ENCODE data around the gene DNAAF5.

DNAAF5 gene

DNA sequence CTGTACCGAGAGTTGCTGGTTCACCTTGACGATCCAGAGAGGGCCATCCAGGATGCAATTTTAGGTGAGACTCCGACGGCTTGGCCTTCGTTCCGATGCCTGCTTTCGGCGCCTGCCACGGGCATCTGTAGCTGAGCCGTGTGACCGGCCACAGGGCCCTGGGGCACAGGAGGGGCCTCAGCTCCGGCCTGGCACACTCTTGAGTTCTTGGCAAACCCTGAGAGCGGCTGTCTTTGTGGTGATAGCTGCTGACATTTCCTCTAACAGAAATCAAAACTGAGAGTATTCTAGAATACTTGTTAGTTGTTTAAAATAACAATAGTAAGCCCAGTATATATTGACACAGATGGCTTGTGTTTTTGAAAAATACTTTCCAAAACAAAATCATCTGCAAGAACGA is 53.6 kb downstream of the DNAAF5 start:
- Histone ChIP-seq H3K4me1 (ENCODE audit: control insufficient read depth, insufficient read depth, low read length, poor library complexity, severe bottlenecking) (no peaks in the 10 kb centered on the region), H3K27ac (ENCODE audit: insufficient read depth, low read length, poor library complexity, severe bottlenecking) (no peak overlapping the region), H3K36me3 (ENCODE audit: control insufficient read depth, insufficient read depth, low read length) (peaks cover 11% of the 10 kb centered on the region), H3K27me3 (replicated peaks; ENCODE audit: control insufficient read depth, insufficient read depth, low read length, poor library complexity, severe bottlenecking) (no peaks in the 10 kb centered on the region), H3K9me3 (ENCODE audit: control insufficient read depth, low read length) (no peaks in the 10 kb centered on the region), H3K4me3 (ENCODE audit: insufficient read depth, low read depth, low read length, poor library complexity, severe bottlenecking) (no peak overlapping the region)
- no peak for DNase-seq

DNA sequence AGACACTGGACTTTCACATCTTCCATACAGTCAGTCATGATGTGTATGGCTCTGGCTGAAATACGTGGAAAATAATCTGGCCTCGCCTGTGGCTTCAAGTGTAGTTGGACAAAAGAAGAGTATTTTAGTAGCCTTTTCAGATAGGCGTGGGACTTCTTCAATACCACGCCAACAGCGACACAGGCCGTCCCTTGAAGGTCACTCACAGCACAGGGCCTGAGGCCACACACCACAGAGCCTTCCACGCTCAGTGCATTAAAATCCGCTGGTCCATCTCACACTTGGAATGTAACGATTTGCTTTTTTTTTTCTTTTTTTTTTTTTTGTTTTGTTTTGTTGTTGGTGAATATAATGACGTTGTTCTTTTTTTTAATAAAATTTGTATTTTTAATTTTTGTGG is 54.0 kb downstream of the DNAAF5 start:
- Histone ChIP-seq H3K27me3 (replicated peaks; ENCODE audit: control insufficient read depth, insufficient read depth, low read length, poor library complexity, severe bottlenecking) (no peaks in the 10 kb centered on the region), H3K4me3 (ENCODE audit: insufficient read depth, low read depth, low read length, poor library complexity, severe bottlenecking) (no peak overlapping the region), H3K9me3 (ENCODE audit: control insufficient read depth, low read length) (no peaks in the 10 kb centered on the region), H3K27ac (ENCODE audit: insufficient read depth, low read length, poor library complexity, severe bottlenecking) (no peak overlapping the region), H3K36me3 (ENCODE audit: control insufficient read depth, insufficient read depth, low read length) (peaks cover 11% of the 10 kb centered on the region), H3K4me1 (ENCODE audit: control insufficient read depth, insufficient read depth, low read length, poor library complexity, severe bottlenecking) (no peaks in the 10 kb centered on the region)
- no peak for DNase-seq

DNA sequence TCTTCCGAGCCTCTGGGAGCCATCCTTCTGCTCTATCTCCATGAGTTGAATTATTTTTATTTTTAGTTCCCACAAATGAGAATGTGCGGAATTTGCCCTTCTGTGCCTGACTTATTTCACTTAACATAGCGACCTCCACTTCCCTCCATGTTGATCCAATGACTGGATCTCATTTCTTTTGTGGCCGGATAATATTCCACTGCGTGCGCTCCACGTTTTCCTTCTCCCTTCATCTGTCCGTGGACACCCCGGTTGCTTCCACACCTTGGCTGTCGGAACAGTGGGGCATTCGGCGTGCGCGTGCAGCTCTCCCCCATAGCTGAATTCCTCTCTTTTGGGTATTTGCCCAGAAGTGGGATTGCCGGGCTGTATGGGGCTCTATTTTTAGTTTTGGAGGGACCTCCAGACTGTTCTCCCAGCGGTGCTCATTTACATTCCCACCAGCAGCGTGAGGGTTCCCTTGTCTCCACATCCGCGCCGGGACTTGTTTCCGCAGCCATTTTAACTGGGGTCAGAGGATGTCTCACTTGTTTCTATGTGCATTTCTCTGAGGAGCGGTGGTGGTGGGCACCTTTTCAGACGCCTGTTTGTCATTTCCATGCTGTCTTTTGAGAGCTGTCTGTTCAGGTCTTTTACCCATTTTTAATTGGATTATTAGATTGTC is 54.8 kb downstream of the DNAAF5 start:
- Histone ChIP-seq H3K36me3 (ENCODE audit: control insufficient read depth, insufficient read depth, low read length) (peaks cover 11% of the 10 kb centered on the region), H3K4me3 (ENCODE audit: insufficient read depth, low read depth, low read length, poor library complexity, severe bottlenecking) (no peak overlapping the region), H3K27ac (ENCODE audit: insufficient read depth, low read length, poor library complexity, severe bottlenecking) (no peak overlapping the region), H3K9me3 (ENCODE audit: control insufficient read depth, low read length) (no peaks in the 10 kb centered on the region), H3K4me1 (ENCODE audit: control insufficient read depth, insufficient read depth, low read length, poor library complexity, severe bottlenecking) (peaks cover under 1% of the 10 kb centered on the region), H3K27me3 (replicated peaks; ENCODE audit: control insufficient read depth, insufficient read depth, low read length, poor library complexity, severe bottlenecking) (no peaks in the 10 kb centered on the region)
- no peak for DNase-seq

DNA sequence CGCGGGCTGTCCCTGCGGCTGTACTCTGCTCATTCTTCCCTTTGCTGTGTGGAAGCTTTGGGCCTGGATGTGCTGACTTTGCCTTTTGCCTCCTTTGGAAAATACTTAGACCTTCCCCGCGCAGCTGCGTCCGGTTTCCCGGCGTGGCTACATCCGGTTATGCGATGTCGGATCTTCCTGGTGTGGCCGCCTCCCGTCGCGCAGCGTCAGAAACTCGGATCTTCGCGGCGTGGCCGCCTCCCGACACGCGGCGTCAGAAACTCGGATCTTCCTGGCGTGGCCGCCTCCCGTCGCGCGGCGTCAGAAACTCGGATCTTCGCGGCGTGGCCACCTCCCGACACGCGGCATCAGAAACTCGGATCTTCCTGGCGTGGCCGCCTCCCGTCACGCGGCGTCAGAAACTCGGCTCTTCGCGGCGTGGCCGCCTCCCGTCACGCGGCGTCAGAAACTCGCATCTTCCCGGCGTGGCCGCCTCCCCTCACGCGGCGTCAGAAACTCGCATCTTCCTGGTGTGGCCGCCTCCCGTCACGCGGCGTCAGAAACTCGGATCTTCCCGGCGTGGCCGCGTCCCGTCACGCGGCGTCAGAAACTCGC is 55.5 kb downstream of the DNAAF5 start:
- no peaks in the 10 kb centered on the region for H3K9me3 ChIP-seq (ENCODE audit: control insufficient read depth, low read length)
- peaks cover 11% of the 10 kb centered on the region for H3K36me3 ChIP-seq (ENCODE audit: control insufficient read depth, insufficient read depth, low read length)
- no peaks in the 10 kb centered on the region for H3K27me3 ChIP-seq (replicated peaks; ENCODE audit: control insufficient read depth, insufficient read depth, low read length, poor library complexity, severe bottlenecking)
- H3K4me1 ChIP-seq (ENCODE audit: control insufficient read depth, insufficient read depth, low read length, poor library complexity, severe bottlenecking): peaks cover 4% of the 10 kb centered on the region
- H3K27ac ChIP-seq (ENCODE audit: insufficient read depth, low read length, poor library complexity, severe bottlenecking): no peak overlapping the region
- no peak overlapping the region for H3K4me3 ChIP-seq (ENCODE audit: insufficient read depth, low read depth, low read length, poor library complexity, severe bottlenecking)
- DNase-seq: no peak

GRCh38 chr7:782718-783449 is 56.4 kb downstream of the DNAAF5 start:
- Histone ChIP-seq H3K4me3 (ENCODE audit: insufficient read depth, low read depth, low read length, poor library complexity, severe bottlenecking) (no peak overlapping the region), H3K9me3 (ENCODE audit: control insufficient read depth, low read length) (no peaks in the 10 kb centered on the region), H3K27me3 (replicated peaks; ENCODE audit: control insufficient read depth, insufficient read depth, low read length, poor library complexity, severe bottlenecking) (no peaks in the 10 kb centered on the region), H3K4me1 (ENCODE audit: control insufficient read depth, insufficient read depth, low read length, poor library complexity, severe bottlenecking) (peaks cover 4% of the 10 kb centered on the region), H3K36me3 (ENCODE audit: control insufficient read depth, insufficient read depth, low read length) (peaks cover 11% of the 10 kb centered on the region), H3K27ac (ENCODE audit: insufficient read depth, low read length, poor library complexity, severe bottlenecking) (no peak overlapping the region)
- no peak for DNase-seq

GRCh38 chr7:783556-784490 is 57.3 kb downstream of the DNAAF5 start:
- no peak for DNase-seq
- Histone ChIP-seq H3K27ac (ENCODE audit: insufficient read depth, low read length, poor library complexity, severe bottlenecking) (no peak overlapping the region), H3K4me1 (ENCODE audit: control insufficient read depth, insufficient read depth, low read length, poor library complexity, severe bottlenecking) (peaks cover 4% of the 10 kb centered on the region), H3K9me3 (ENCODE audit: control insufficient read depth, low read length) (no peaks in the 10 kb centered on the region), H3K27me3 (replicated peaks; ENCODE audit: control insufficient read depth, insufficient read depth, low read length, poor library complexity, severe bottlenecking) (no peaks in the 10 kb centered on the region), H3K36me3 (ENCODE audit: control insufficient read depth, insufficient read depth, low read length) (peaks cover 11% of the 10 kb centered on the region), H3K4me3 (ENCODE audit: insufficient read depth, low read depth, low read length, poor library complexity, severe bottlenecking) (no peak overlapping the region)

DNA sequence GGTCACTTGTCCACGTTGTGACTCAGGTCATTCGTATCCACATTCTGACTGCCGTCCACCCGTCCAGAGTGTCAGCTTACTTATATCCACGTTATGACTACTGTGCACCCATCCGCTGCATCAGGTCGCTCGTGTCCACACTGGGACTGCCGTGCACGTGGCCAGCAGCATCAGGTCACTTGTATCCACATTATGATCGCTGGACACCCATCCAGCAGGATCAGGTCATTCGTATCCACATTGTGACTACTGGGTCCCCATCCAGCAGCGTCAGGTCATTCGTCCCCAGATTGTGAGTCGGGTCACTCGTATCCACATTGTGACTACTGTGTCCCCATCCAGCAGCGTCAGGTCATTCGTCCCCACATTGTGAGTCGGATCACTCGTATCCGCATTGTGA is 58.5 kb downstream of the DNAAF5 start:
- no peaks in the 10 kb centered on the region for H3K27me3 ChIP-seq (replicated peaks; ENCODE audit: control insufficient read depth, insufficient read depth, low read length, poor library complexity, severe bottlenecking)
- H3K36me3 ChIP-seq (ENCODE audit: control insufficient read depth, insufficient read depth, low read length): peaks cover 11% of the 10 kb centered on the region
- no peak overlapping the region for H3K4me3 ChIP-seq (ENCODE audit: insufficient read depth, low read depth, low read length, poor library complexity, severe bottlenecking)
- no peak overlapping the region for H3K27ac ChIP-seq (ENCODE audit: insufficient read depth, low read length, poor library complexity, severe bottlenecking)
- H3K4me1 ChIP-seq (ENCODE audit: control insufficient read depth, insufficient read depth, low read length, poor library complexity, severe bottlenecking): peaks cover 4% of the 10 kb centered on the region
- H3K9me3 ChIP-seq (ENCODE audit: control insufficient read depth, low read length): no peaks in the 10 kb centered on the region
- no peak for DNase-seq

- no peak for DNase-seq
- Histone ChIP-seq H3K9me3 (ENCODE audit: control insufficient read depth, low read length) (no peaks in the 10 kb centered on the region), H3K36me3 (ENCODE audit: control insufficient read depth, insufficient read depth, low read length) (peaks cover 11% of the 10 kb centered on the region), H3K27ac (ENCODE audit: insufficient read depth, low read length, poor library complexity, severe bottlenecking) (no peak overlapping the region), H3K27me3 (replicated peaks; ENCODE audit: control insufficient read depth, insufficient read depth, low read length, poor library complexity, severe bottlenecking) (no peaks in the 10 kb centered on the region), H3K4me1 (ENCODE audit: control insufficient read depth, insufficient read depth, low read length, poor library complexity, severe bottlenecking) (peaks cover 4% of the 10 kb centered on the region), H3K4me3 (ENCODE audit: insufficient read depth, low read depth, low read length, poor library complexity, severe bottlenecking) (no peak overlapping the region)
Observed at GRCh38 chr7:785416-785815, 58.9 kb downstream of the DNAAF5 start.

GRCh38 chr7:786472-787255 is 60.2 kb downstream of the DNAAF5 start:
- H3K27ac ChIP-seq (ENCODE audit: insufficient read depth, low read length, poor library complexity, severe bottlenecking): no peak overlapping the region
- H3K9me3 ChIP-seq (ENCODE audit: control insufficient read depth, low read length): no peaks in the 10 kb centered on the region
- no peaks in the 10 kb centered on the region for H3K27me3 ChIP-seq (replicated peaks; ENCODE audit: control insufficient read depth, insufficient read depth, low read length, poor library complexity, severe bottlenecking)
- peak; percentile 38 to 51 (median 42) for DNase-seq
- H3K4me1 ChIP-seq (ENCODE audit: control insufficient read depth, insufficient read depth, low read length, poor library complexity, severe bottlenecking): peaks cover 4% of the 10 kb centered on the region
- H3K36me3 ChIP-seq (ENCODE audit: control insufficient read depth, insufficient read depth, low read length): peaks cover 8% of the 10 kb centered on the region
- no peak overlapping the region for H3K4me3 ChIP-seq (ENCODE audit: insufficient read depth, low read depth, low read length, poor library complexity, severe bottlenecking)
